Renal pelvis (tissue), 12 donors: ENCODE measurements around the gene LENG8. TPM values are rescaled to one million over a fixed set of nuclear protein-coding genes. Genes with fewer than 3 reads are reported as not detected.
A peak's percentile ranks its signal among the peaks of the same experiment; 100 is the strongest.

ENCODE experiments used
- DNase-seq: peaks from one replicate; pipeline ENCODE4 v3.0.0-alpha.2; 2013
- long read RNA-seq, 16 experiments: transcript quantifications; one replicate each; lab custom pipeline, GENCODE V29; 2026
- polyA plus RNA-seq, 3 donors: library from polyadenylated mRNA; unstranded; fragments of 120-200 nt; gene quantifications; one replicate each; pipeline ENCODE4 v1.2.1, GENCODE V29; 2013; ENCODE audit not compliant: insufficient read length in 3 of 3

Gene LENG8
- polyA plus RNA-seq, result 100 to 1,000 TPM; 156 to 228 (median 218) TPM
- long read RNA-seq, donor 1, full-length matches to known transcripts, result 1 of 198 reads
- long read RNA-seq, donor 1, partial matches to known transcripts, result 197 of 198 reads
- long read RNA-seq, donor 1, other reads (novel, unspliced or antisense), result 0 of 198 reads
- long read RNA-seq, donor 2, full-length matches to known transcripts, result 3 of 100 reads
- long read RNA-seq, donor 2, partial matches to known transcripts, result 80 of 100 reads
- long read RNA-seq, donor 2, other reads (novel, unspliced or antisense), result 17 of 100 reads
- long read RNA-seq, donor 3, partial matches to known transcripts, result 60 of 60 reads
- long read RNA-seq, donor 3, other reads (novel, unspliced or antisense), result 0 of 60 reads
- long read RNA-seq, donor 4, transcript LENG8-201 (16 exons, 3,991 nt), result major isoform, 5 of 298 reads
- long read RNA-seq, donor 4, partial matches to known transcripts, result 270 of 298 reads
- long read RNA-seq, donor 4, other reads (novel, unspliced or antisense), result 20 of 298 reads
- long read RNA-seq, donor 5, partial matches to known transcripts, result 16 of 16 reads
- long read RNA-seq, donor 5, other reads (novel, unspliced or antisense), result 0 of 16 reads
- long read RNA-seq, donor 6, full-length matches to known transcripts, result 7 of 164 reads
- long read RNA-seq, donor 6, partial matches to known transcripts, result 147 of 164 reads
- long read RNA-seq, donor 6, other reads (novel, unspliced or antisense), result 10 of 164 reads
- long read RNA-seq, donor 7, full-length matches to known transcripts, result 5 of 85 reads
- long read RNA-seq, donor 7, partial matches to known transcripts, result 80 of 85 reads
- long read RNA-seq, donor 7, other reads (novel, unspliced or antisense), result 0 of 85 reads
- long read RNA-seq, donor 8, partial matches to known transcripts, result 42 of 44 reads
- long read RNA-seq, donor 8, other reads (novel, unspliced or antisense), result 0 of 44 reads
- long read RNA-seq, donor 9, full-length matches to known transcripts, result 8 of 117 reads
- long read RNA-seq, donor 9, partial matches to known transcripts, result 97 of 117 reads
- long read RNA-seq, donor 9, other reads (novel, unspliced or antisense), result 12 of 117 reads
- long read RNA-seq, donor 10, full-length matches to known transcripts, result 7 of 205 reads
- long read RNA-seq, donor 10, partial matches to known transcripts, result 191 of 205 reads
- long read RNA-seq, donor 10, other reads (novel, unspliced or antisense), result 7 of 205 reads
- long read RNA-seq, donor 11, full-length matches to known transcripts, result 5 of 141 reads
- long read RNA-seq, donor 11, partial matches to known transcripts, result 136 of 141 reads
- long read RNA-seq, donor 11, other reads (novel, unspliced or antisense), result 0 of 141 reads
- long read RNA-seq, donor 12, full-length matches to known transcripts, result 7 of 230 reads
- long read RNA-seq, donor 12, partial matches to known transcripts, result 202 of 230 reads
- long read RNA-seq, donor 12, other reads (novel, unspliced or antisense), result 21 of 230 reads
- long read RNA-seq, donor 13, transcript LENG8-207 (3 exons, 456 nt), result major isoform, 9 of 112 reads
- long read RNA-seq, donor 13, partial matches to known transcripts, result 102 of 112 reads
- long read RNA-seq, donor 13, other reads (novel, unspliced or antisense), result 0 of 112 reads
- long read RNA-seq, donor 14, full-length matches to known transcripts, result 12 of 198 reads
- long read RNA-seq, donor 14, partial matches to known transcripts, result 186 of 198 reads
- long read RNA-seq, donor 14, other reads (novel, unspliced or antisense), result 0 of 198 reads
- long read RNA-seq, donor 15, full-length matches to known transcripts, result 15 of 323 reads
- long read RNA-seq, donor 15, partial matches to known transcripts, result 284 of 323 reads
- long read RNA-seq, donor 15, other reads (novel, unspliced or antisense), result 24 of 323 reads
- long read RNA-seq, donor 16, full-length matches to known transcripts, result 12 of 111 reads
- long read RNA-seq, donor 16, partial matches to known transcripts, result 99 of 111 reads
- long read RNA-seq, donor 16, other reads (novel, unspliced or antisense), result 0 of 111 reads

DNA sequence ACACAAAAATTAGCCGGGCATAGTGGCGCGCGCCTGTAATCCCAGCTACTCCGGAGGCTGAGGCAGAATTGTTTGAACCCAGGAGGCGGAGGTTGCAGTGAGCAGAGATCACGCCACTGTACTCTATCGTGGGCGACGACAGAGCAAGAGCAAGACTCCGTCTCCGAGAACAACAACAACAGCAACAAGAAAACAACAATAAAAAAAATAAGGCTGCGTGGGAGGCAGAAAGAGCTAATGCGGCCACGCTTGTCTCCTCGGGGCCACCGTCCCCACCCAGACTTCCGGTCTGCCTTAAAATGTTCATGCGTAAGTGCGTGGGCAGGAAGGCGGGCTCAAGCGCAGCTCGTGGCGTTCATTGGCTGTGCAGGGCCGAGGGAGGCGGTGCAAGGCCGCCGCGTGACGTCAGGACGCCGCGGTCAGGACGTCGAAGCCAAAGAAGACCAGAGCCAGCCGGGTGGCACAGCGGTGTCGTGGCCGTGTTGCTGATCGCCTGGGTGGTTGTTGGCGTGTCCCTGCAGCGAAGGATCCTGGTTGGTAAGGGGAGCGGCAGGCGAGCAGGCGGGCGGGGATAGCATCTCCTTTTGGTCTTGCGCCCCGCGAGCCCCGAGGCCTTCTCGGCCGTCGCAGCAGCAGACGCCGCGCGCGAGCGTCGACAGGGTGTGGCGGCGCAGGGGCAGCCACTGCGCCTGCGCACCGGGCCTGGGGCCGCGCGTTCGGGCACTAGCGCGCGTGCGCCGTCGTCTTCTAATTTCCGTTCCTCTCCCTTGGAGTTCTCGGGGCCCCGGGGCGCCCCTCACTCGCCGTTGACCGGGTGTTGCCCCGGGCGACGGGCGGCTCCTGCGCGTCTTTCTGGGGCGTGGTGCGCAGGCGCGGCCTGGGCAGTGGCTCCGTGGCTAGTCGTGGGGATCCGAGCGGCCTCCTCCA lies at the start of gene LENG8:
TSS of gene LENG8 (plus strand) at position 426 of the 927 bp plus-strand sequence. CDS start 2,146 bp downstream, outside the sequence.
- peak; percentile 97 for DNase-seq

DNA sequence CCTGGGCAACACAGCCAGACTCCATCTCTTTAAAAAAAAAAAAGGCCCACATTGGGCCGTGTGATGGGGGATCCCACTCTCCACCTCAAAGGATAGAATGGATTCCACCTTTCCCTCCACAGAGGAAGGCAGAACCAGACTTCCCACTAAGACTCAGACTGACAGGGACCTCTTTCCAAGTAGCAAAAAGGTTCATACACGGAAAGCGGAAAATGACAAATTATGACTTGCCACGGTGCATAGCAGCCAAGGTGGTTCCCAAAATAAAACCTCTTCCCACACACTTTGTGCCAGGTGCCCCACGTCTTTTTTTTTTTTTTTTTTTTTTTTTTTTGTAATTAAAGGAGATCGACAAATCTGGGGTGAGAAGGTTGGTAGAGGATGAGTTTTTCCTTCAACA lies 48.1 kb upstream of the LENG8 start:
- DNase-seq, result no peak

DNA sequence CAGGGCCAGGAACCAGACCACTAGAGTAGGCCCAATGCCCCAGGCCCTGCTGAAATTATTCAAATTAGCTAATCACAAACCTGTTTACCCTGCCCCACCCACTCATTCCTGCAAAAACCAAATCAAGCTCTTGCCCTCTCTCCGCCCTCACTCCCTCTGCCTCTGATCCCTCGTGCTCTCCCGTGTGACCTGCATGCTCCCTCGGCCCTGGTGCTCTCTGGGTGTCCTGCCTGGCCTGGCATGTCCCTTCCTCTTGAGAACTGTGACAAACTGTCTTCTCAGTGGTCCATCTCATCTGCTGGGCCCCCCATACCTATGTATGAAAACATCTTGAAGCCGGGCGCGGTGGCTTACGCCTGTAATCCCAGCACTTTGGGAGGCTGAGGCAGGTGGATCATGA lies 45.9 kb upstream of the LENG8 start:
- no peak for DNase-seq

DNA sequence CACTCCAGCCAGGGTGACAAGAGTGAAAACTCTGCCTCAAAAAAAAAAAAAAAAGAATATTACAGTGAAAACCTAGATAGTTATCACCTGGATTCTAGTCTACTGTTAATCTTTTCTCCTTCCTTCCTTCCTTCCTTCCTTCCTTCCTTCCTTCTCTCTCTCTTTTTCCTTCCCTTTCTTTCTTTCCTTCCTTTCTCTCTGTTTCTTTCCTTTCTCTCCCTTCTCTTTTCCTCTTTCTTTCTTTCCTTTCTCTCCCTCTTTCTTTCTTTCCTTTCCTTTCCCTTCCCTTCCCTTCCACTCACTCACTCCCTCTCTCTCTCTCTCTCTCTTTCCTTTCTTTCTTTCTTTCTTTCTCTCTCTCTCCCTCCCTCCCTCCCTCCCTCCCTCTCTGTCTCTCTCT lies 43.4 kb upstream of the LENG8 start:
- DNase-seq, result no peak

DNA sequence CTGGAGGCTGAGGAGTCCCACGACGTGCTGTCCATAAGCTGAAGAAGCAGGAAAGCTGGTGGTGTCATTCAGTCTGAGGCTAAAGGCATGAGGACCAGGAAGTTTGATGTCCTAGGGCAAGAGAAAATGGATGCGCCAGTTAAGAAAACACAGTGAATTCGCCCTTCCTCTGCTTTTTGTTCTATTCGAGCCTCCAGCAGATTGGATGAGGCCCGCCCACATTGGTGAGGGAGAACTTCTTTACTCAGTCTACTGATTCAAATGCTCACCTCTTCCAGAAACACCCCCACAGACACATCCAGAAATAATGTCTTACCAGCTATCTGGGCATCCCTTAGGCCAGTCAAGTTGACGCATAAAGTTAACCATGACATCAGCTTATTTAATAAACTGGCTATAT lies 41.2 kb upstream of the LENG8 start:
- no peak for DNase-seq

DNA sequence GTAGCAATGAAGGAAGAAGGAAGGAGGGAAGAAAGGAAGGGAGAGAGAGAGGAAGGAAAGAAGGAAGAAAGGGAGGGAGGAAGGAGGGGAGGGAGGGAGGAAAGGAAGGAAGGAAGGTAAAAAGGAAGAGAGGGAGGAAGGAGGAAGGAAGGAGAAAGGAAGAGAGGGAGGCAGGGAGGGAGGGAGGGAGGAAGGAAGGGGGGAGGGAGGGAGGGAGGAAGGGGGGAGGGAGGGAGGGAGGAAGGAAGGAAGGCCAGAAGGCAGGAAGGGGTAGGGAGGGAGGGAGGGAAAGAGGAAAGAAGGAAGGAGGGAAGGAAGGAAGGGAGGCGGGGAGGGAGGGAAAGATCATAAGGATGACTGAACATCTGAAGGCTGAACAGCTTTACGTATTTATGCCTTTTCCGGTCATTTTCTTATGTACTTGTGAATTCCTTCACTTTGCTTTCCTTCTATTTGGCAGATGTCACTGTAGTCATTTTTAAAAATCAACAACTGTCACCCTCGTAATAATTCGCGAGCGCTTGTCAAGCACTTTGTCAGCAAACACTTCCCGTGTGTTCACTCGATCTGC lies 40.5 kb upstream of the LENG8 start:
- DNase-seq, result no peak

DNA sequence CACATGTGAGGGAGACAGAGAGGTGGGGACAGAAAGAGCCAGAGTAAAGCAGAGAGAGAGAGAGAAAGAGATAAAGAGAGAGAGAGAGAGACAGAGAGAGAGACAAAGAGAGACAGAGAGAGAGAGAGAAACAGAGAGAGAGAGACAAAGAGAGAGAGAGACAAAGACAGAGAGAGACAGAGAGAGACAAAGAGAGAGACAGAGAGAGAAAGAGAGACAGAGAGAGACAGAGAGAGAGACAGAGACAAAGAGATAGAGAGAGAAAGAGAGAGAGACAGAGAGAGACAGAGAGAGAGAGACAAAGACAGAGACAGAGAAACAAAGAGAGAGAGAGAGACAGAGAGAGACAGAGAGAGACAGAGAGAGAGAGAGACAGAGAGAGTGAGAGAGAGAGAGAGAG lies 38.0 kb upstream of the LENG8 start:
- no peak for DNase-seq

DNA sequence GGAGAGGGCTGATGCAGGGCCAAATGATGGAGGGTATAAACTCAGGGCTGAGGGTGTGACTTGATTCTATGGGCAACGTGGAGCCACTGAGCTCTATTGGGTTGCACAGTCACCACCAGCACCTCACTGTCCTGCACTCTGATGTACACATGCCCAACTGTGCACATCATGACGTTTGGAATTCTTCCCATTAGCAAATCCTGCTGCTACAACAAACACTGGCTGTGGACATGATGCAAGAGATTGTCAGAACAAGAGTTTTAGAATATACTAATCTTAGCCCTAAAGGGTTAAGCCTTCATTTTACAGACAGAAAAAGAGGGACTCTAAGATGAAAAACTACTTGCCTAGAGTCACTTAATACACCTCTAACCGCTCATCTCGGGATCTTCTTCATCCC lies 36.1 kb upstream of the LENG8 start:
- DNase-seq, result no peak

DNA sequence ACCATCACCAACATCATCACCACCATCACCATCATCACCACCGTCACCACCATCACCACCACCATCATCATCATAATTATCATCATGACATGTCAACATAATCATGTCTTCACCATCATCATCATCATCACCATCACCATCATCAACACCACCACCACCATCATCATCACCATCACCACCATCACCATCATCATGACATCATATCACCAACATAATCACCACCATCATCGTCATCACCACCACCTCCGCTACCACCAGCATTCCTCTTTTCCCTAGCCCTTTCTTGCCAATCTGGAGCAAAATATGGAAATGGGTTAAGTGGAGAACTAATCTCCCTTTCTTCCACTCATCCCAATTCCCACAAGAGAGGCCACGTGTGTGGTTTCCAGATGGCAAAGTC lies 34.8 kb upstream of the LENG8 start:
- DNase-seq, result no peak

DNA sequence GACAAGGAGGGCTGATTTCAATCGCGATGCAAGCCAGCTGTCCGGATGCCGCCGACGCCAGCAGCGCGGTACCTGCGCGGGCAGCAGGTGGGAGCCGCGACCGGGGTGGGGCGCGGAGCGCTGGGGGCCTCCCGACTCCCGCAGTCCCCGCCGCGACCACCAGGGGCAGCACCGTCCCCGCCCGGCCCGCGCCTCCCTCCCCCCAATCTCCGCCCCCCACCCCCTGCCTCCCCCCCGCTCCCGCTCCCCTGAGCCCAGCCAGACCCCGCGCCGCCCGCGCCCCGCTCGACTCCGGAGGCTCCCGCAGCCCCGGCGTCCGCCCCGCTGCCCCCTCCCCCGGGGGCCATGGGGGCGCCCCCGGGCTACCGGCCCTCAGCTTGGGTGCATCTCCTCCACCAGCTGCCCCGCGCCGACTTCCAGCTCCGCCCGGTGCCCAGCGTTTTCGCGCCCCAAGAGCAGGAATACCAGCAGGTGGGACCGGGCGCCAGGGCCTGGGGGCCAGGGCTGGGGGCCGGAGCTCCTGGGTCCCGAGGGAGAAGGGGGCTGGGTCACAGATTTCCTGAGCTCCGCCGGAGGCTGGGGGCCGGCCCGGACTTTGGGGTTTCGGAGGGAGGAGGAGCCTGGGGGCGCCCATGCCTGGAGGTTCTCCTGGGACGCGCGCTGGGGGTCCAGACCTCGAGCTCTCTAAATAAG lies 33.6 kb upstream of the LENG8 start, which contains the start of gene TTYH1:
TSS of gene TTYH1 (plus strand) at position 257 of the 693 bp plus-strand sequence. CDS start at position 346, 89 bp downstream.
- DNase-seq, result no peak

DNA sequence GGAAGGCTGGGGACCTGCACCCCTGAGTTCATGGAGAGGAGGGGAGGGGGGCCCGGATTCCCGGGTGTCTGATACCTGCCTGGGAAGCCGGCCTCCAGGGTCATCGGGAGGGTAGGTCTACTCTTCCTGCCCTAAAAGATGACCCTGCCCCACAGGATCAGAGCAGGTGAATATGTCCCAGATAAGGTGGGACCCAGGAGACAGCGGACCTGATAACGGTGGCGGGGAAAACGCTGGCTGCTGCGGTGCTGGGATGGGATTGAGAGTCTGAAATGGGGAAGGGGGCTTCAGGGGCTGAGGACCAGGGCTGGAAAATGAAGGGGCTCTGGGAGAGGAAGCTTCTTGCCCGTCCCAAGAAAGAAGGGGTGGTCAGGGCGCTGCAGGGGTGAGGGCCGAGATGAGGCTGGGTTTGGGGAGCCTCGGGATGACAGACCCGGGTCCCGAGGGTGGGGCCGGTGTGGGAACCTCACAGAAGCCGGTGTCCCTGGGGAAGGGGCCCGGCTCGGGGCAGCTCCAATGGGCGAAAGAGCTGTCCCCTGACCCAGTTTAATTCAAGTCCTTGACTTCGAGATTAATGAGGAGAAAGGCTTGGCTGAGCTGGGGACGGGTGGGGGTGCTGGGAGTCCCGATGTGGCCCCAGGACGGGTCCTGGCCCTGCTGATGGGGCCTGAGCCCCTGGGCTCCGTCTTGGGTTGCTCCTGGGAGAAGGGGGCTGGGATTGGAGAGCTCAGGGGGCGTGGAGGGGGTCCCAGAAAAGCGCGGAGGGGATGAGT lies 32.9 kb upstream of the LENG8 start:
- no peak for DNase-seq

DNA sequence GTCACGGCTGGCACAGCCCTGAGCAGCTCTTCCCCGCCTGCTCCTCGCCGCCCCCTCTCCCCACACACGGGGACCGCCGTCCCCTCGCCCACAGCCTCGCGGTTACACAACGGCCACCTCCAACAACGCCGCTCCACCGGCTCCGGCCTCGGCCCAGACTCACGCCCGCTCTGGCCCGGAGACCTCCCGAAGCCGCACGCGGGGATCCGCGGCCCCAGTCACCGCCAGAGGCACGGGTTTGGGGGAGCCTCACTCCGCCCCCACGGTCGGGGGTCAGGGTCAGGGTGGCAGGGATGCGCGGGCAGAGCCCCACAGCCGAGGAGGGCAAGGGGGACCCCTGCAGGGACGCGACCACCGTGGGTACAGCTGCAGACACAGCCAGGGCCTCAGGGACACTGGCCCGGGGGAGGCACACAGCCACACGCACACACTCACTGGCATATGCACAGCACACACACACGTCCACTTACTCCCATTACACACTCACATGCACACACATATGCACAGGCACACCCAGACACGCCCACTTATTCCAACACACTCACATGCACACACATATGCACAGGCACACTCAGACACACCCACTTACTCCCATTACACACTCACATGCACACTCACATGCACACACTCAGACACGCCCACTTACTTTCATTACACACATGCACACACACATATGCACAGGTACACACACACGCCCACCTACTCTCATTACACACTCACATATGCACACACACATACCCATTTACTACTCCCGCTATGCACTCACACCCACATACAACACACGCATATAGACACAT lies 32.1 kb upstream of the LENG8 start:
- no peak for DNase-seq

DNA sequence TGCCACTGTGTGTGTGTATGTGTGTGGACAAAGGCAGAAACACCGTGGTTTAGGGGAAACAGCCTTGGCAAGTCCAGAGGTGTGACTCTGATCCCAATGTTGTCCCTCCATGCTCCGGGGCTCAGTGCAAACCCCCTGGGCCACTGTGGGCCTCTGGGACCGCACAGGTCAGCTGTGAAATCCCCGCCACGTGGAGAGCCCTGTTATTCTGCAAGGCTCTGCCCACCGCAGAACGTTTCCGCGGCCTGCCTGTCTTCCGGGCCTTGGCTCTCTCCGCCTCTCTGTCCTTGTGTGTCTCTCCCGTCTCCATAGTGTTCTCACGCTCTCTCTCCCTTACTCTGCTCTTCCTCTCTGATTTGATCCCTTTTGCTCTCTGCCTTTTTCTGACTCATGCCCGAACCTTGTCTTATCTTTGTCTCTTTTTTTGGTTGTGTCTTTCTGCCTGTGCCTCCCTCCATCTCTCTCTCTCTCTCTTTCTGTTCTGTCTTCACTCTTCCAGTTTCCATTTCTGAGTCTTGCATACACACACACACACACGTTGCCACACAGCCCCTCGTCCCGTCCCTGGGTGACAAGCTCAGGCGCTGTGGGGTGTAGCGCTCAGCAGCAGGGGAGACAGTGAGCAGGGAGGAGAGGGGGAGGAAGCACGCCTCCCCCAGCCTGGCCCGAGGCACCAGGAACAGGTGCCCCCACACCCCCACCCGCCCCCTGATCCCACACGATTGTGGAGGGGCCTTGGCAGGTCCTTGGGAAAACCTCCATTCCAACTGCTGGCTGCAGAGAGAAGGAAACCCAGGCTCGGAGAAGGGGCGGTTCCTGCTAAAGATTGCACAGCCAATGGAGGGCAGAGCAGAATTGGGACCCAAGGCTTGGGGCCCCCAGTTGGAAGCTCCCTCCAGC lies 30.7 kb upstream of the LENG8 start:
- DNase-seq, result no peak

DNA sequence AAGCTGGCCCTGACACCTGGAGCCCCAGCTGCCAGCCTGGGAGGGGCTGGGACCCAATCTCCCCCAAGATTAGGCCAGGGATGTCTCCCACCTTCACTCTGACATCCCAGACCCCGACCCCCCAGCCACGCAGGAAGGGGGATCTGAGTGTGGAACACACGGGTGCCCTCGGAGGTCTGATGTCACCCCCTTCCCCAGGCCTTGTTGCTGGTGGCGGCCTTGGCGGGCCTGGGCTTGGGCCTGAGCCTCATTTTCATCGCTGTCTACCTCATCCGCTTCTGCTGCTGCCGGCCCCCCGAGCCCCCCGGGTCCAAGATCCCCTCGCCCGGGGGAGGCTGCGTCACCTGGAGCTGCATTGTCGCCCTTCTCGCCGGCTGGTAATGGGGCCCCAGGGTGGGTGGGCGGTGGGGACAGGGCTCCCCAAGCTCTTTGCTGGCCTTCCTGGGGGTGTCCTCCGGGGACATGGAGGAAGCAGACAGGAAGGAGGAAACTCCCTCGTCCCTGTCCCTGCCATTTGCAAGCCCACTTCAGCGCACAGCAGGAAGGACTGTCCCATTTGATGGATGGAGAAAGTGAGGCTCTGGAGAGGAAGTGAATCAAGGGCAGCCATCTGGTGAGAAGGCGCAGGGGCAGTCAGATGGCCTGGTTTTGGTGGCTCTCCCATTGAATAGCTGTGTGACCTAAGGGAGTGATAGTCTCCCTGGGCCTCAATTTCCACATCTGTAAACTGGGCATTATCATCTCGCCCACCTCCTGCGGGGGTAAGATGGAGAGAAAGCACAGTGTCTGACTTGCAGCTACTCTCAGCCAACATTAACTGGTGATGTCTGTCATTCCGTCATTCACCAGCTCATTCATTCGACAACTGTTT lies 29.8 kb upstream of the LENG8 start:
- no peak for DNase-seq
